Parathyroid adenoma (tissue), 2 donors: ENCODE results near the gene MAP3K10.

Experiments used
- H2AFZ ChIP-seq: fragments of 300-600 bp; sonication (generic); one replicate; pipeline ENCODE4 v1.7.0; 2017; ENCODE audit warnings: antibody characterized with exemption, mild to moderate bottlenecking
- H3K27ac ChIP-seq: fragments of 300-600 bp; sonication (generic); one replicate; pipeline ENCODE4 v1.7.0; 2017
- H3K27me3 ChIP-seq: fragments of 300-600 bp; sonication (generic); one replicate; pipeline ENCODE4 v1.7.0; 2017; ENCODE audit warnings: low read length; ENCODE audit not compliant: control insufficient read depth, insufficient read depth
- H3K36me3 ChIP-seq: fragments of 300-600 bp; sonication (generic); one replicate; pipeline ENCODE4 v1.7.0; 2017; ENCODE audit warnings: low read length; ENCODE audit not compliant: control insufficient read depth, insufficient read depth
- H3K4me1 ChIP-seq: fragments of 300-600 bp; sonication (generic); one replicate; pipeline ENCODE4 v1.7.0; 2017; ENCODE audit warnings: control low read depth
- H3K4me2 ChIP-seq: fragments of 300-600 bp; sonication (generic); one replicate; pipeline ENCODE4 v1.7.0; 2017; ENCODE audit warnings: low read length
- H3K4me3 ChIP-seq: fragments of 300-600 bp; sonication (generic); one replicate; pipeline ENCODE4 v1.7.0; 2017; ENCODE audit warnings: low read depth, low read length
- H3K79me2 ChIP-seq: fragments of 300-600 bp; sonication (generic); one replicate; pipeline ENCODE4 v1.7.0; 2017; ENCODE audit warnings: control low read depth
- H3K9ac ChIP-seq: fragments of 300-600 bp; sonication (generic); one replicate; pipeline ENCODE4 v1.7.0; 2017; ENCODE audit warnings: mild to moderate bottlenecking
- H3K9me3 ChIP-seq: fragments of 300-600 bp; sonication (generic); one replicate; pipeline ENCODE4 v1.7.0; 2017; ENCODE audit warnings: low read length; ENCODE audit not compliant: control insufficient read depth
- CTCF ChIP-seq: fragments of 300-600 bp; sonication (generic); IDR thresholded peaks from one replicate; pipeline ENCODE4 v1.7.0; 2017; ENCODE audit warnings: antibody characterized with exemption, mild to moderate bottlenecking
- donor health status: primary hyperparathyroidism.

The MAP3K10 gene

GRCh38 chr19:40236026-40236355 is 44.8 kb downstream of the MAP3K10 start:
- H3K36me3 ChIP-seq, result no peaks in the 10 kb centered on the region
- no peak overlapping the region for H3K4me2 ChIP-seq
- no peak for TF ChIP-seq CTCF
- H3K4me1 ChIP-seq, result peaks cover 8% of the 10 kb centered on the region
- H3K4me3 ChIP-seq, result no peak overlapping the region
- H3K27me3 ChIP-seq, result no peaks in the 10 kb centered on the region
- no peak overlapping the region for H3K27ac ChIP-seq
- H3K9me3 ChIP-seq, result no peaks in the 10 kb centered on the region
- no peak overlapping the region for H2AFZ ChIP-seq
- peaks cover 19% of the 10 kb centered on the region for H3K79me2 ChIP-seq
- H3K9ac ChIP-seq, result no peak overlapping the region

GRCh38 chr19:40236366-40236765 is 45.1 kb downstream of the MAP3K10 start:
- no peak overlapping the region for H3K27ac ChIP-seq
- H3K9me3 ChIP-seq, result no peaks in the 10 kb centered on the region
- H3K4me2 ChIP-seq, result no peak overlapping the region
- no peaks in the 10 kb centered on the region for H3K36me3 ChIP-seq
- peaks cover 8% of the 10 kb centered on the region for H3K4me1 ChIP-seq
- no peak overlapping the region for H3K4me3 ChIP-seq
- H3K27me3 ChIP-seq, result no peaks in the 10 kb centered on the region
- H3K79me2 ChIP-seq, result peaks cover 22% of the 10 kb centered on the region
- no peak for TF ChIP-seq CTCF
- H3K9ac ChIP-seq, result no peak overlapping the region
- no peak overlapping the region for H2AFZ ChIP-seq

- TF ChIP-seq CTCF, result no peak
- no peaks in the 10 kb centered on the region for H3K36me3 ChIP-seq
- no peak overlapping the region for H3K27ac ChIP-seq
Observed at GRCh38 chr19:40237791-40238190, 46.6 kb downstream of the MAP3K10 start.

GRCh38 chr19:40238775-40239174 is 47.5 kb downstream of the MAP3K10 start:
- Histone ChIP-seq H3K4me1 (no peaks in the 10 kb centered on the region), H3K27ac (no peak overlapping the region), H3K36me3 (no peaks in the 10 kb centered on the region), H2AFZ (no peak overlapping the region), H3K27me3 (no peaks in the 10 kb centered on the region), H3K4me3 (no peak overlapping the region), H3K9ac (no peak overlapping the region), H3K79me2 (peaks cover 44% of the 10 kb centered on the region), H3K9me3 (no peaks in the 10 kb centered on the region), H3K4me2 (no peak overlapping the region)
- no peak for TF ChIP-seq CTCF

More at GRCh38 chr19:40237791-40238190, 46.6 kb downstream of the MAP3K10 start:
- H3K27me3 ChIP-seq, result no peaks in the 10 kb centered on the region
- no peak overlapping the region for H3K4me3 ChIP-seq
- H3K9me3 ChIP-seq, result no peaks in the 10 kb centered on the region
- no peak overlapping the region for H2AFZ ChIP-seq
- peaks cover 35% of the 10 kb centered on the region for H3K79me2 ChIP-seq
- no peak overlapping the region for H3K4me2 ChIP-seq
- no peak overlapping the region for H3K9ac ChIP-seq
- no peaks in the 10 kb centered on the region for H3K4me1 ChIP-seq

- no peak overlapping the region for H3K4me3 ChIP-seq
- no peaks in the 10 kb centered on the region for H3K27me3 ChIP-seq
- no peak overlapping the region for H3K4me2 ChIP-seq
- no peaks in the 10 kb centered on the region for H3K4me1 ChIP-seq
- no peaks in the 10 kb centered on the region for H3K36me3 ChIP-seq
- H3K9me3 ChIP-seq, result no peaks in the 10 kb centered on the region
- no peak overlapping the region for H2AFZ ChIP-seq
- H3K79me2 ChIP-seq, result peaks cover 47% of the 10 kb centered on the region
- no peak overlapping the region for H3K9ac ChIP-seq
- no peak overlapping the region for H3K27ac ChIP-seq
- TF ChIP-seq CTCF, result no peak
Observed at GRCh38 chr19:40239415-40240226, 48.4 kb downstream of the MAP3K10 start.
